ENCODE results near the gene DAZAP1.

GRCh38 chr19:1362387-1363257 lies 44.8 kb upstream of the DAZAP1 start:
- no peak for TF ChIP-seq CTCF (IDR thresholded peaks at IDR 0.05)
- TF ChIP-seq POLR2A (IDR thresholded peaks at IDR 0.05), result no peak

Data from lower leg skin (tissue), 3 donors.